H1 (cell line): ENCODE measurements around the gene VGLL2.

Source experiments
- CEBPB ChIP-seq: IDR thresholded peaks from 2 replicates; pipeline ENCODE4 v1.6.1; 2012; ENCODE audit warnings: low read depth, low read length
- EP300 ChIP-seq, 2 experiments: IDR thresholded peaks; 1 replicate in 1 of 2; 2 replicates in 1 of 2; pipeline ENCODE4 v1.6.1; 2011 to 2012; ENCODE audit warnings: low read depth in 2 of 2, low read length in 2 of 2, mild to moderate bottlenecking in 2 of 2, borderline replicate concordance in 1 of 2, inconsistent platforms in 1 of 2, moderate library complexity in 1 of 2
- EZH2 ChIP-seq: fragments of 200-600 bp; sonication (generic); IDR thresholded peaks from 2 replicates; pipeline ENCODE4 v1.7.1; 2012; ENCODE audit warnings: low read depth, mild to moderate bottlenecking, moderate library complexity, low read length, inconsistent platforms; ENCODE audit not compliant: severe bottlenecking
- JUND ChIP-seq: IDR thresholded peaks from 2 replicates; pipeline ENCODE4 v1.6.1; 2011; ENCODE audit warnings: mild to moderate bottlenecking, improper control_type of control experiment, low read length
- POLR2A ChIP-seq, 2 experiments: IDR thresholded peaks; 1 replicate in 1 of 2; 2 replicates in 1 of 2; pipeline ENCODE4 v1.6.1; 2011; ENCODE audit warnings: low read depth in 2 of 2, low read length in 2 of 2, mild to moderate bottlenecking in 2 of 2; ENCODE audit errors: control extremely low read depth in 1 of 2
- POLR2AphosphoS5 ChIP-seq: IDR thresholded peaks from 2 replicates; pipeline ENCODE4 v1.6.1; 2011; ENCODE audit warnings: low read depth, low read length
- RNF2 ChIP-seq: fragments of 200-900, 300-1000 bp; sonication (generic); IDR thresholded peaks from 2 replicates; pipeline ENCODE4 v1.7.1; 2016; ENCODE audit warnings: borderline replicate concordance, low read depth, mild to moderate bottlenecking, antibody characterized with exemption, low read length; ENCODE audit not compliant: poor library complexity, severe bottlenecking; ENCODE audit errors: missing control alignments
- RXRA ChIP-seq: IDR thresholded peaks from 2 replicates; pipeline ENCODE4 v1.6.1; 2011; ENCODE audit warnings: low read depth, mild to moderate bottlenecking, low read length, moderate library complexity; ENCODE audit not compliant: insufficient read depth
- ZNF274 ChIP-seq: IDR thresholded peaks from 2 replicates; pipeline ENCODE4 v1.7.0; 2012; ENCODE audit warnings: low read length, borderline replicate concordance; ENCODE audit errors: extremely low read depth
- TF ChIP-seq, protein P1 (sequence below), 3 experiments: IDR thresholded peaks; 1 replicate in 2 of 3; 2 replicates in 1 of 3; pipeline versions ENCODE4 v1.5.1 to v1.6.1; 2011; ENCODE audit warnings: low read length in 3 of 3, mild to moderate bottlenecking in 3 of 3, inconsistent platforms in 2 of 3, low read depth in 1 of 3, moderate library complexity in 1 of 3; ENCODE audit not compliant: insufficient read depth in 1 of 3; ENCODE audit errors: control extremely low read depth in 1 of 3
- TF ChIP-seq, protein P2 (sequence below): IDR thresholded peaks from 2 replicates; pipeline ENCODE4 v1.6.1; 2011; ENCODE audit warnings: low read length, improper control_type of control experiment
- TF ChIP-seq, protein P3 (sequence below): IDR thresholded peaks from 2 replicates; pipeline ENCODE4 v1.6.1; 2012; ENCODE audit warnings: low read length, inconsistent platforms
- TF ChIP-seq, protein P4 (sequence below): IDR thresholded peaks from 2 replicates; pipeline ENCODE4 v1.6.1; 2012; ENCODE audit warnings: inconsistent platforms

GRCh38 chr6:117237561-117237960 lies 27.8 kb upstream of the VGLL2 start:
- no peak for TF ChIP-seq EP300 (IDR thresholded peaks at IDR 0.05; ENCODE audit: borderline replicate concordance in 1 of 2, low read depth in 2 of 2, low read length in 2 of 2)
- TF ChIP-seq, protein P1, sequence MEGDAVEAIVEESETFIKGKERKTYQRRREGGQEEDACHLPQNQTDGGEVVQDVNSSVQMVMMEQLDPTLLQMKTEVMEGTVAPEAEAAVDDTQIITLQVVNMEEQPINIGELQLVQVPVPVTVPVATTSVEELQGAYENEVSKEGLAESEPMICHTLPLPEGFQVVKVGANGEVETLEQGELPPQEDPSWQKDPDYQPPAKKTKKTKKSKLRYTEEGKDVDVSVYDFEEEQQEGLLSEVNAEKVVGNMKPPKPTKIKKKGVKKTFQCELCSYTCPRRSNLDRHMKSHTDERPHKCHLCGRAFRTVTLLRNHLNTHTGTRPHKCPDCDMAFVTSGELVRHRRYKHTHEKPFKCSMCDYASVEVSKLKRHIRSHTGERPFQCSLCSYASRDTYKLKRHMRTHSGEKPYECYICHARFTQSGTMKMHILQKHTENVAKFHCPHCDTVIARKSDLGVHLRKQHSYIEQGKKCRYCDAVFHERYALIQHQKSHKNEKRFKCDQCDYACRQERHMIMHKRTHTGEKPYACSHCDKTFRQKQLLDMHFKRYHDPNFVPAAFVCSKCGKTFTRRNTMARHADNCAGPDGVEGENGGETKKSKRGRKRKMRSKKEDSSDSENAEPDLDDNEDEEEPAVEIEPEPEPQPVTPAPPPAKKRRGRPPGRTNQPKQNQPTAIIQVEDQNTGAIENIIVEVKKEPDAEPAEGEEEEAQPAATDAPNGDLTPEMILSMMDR (IDR thresholded peaks at IDR 0.05; ENCODE audit: control extremely low read depth in 1 of 3, insufficient read depth in 1 of 3, low read depth in 1 of 3, low read length in 3 of 3), result no peak
- TF ChIP-seq JUND, result no peak
- TF ChIP-seq POLR2A (IDR thresholded peaks at IDR 0.05; ENCODE audit: control extremely low read depth in 1 of 2, low read depth in 2 of 2, low read length in 2 of 2), result no peak
- TF ChIP-seq, protein P2, sequence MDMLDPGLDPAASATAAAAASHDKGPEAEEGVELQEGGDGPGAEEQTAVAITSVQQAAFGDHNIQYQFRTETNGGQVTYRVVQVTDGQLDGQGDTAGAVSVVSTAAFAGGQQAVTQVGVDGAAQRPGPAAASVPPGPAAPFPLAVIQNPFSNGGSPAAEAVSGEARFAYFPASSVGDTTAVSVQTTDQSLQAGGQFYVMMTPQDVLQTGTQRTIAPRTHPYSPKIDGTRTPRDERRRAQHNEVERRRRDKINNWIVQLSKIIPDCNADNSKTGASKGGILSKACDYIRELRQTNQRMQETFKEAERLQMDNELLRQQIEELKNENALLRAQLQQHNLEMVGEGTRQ, result no peak
- TF ChIP-seq EZH2, result no peak
- no peak for TF ChIP-seq ZNF274
- TF ChIP-seq CEBPB, result no peak
- TF ChIP-seq RXRA, result no peak
- TF ChIP-seq POLR2AphosphoS5, result no peak
- TF ChIP-seq, protein P3, sequence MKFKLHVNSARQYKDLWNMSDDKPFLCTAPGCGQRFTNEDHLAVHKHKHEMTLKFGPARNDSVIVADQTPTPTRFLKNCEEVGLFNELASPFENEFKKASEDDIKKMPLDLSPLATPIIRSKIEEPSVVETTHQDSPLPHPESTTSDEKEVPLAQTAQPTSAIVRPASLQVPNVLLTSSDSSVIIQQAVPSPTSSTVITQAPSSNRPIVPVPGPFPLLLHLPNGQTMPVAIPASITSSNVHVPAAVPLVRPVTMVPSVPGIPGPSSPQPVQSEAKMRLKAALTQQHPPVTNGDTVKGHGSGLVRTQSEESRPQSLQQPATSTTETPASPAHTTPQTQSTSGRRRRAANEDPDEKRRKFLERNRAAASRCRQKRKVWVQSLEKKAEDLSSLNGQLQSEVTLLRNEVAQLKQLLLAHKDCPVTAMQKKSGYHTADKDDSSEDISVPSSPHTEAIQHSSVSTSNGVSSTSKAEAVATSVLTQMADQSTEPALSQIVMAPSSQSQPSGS, result no peak
- TF ChIP-seq, protein P4, sequence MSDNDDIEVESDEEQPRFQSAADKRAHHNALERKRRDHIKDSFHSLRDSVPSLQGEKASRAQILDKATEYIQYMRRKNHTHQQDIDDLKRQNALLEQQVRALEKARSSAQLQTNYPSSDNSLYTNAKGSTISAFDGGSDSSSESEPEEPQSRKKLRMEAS, result no peak
- TF ChIP-seq RNF2, result no peak
